RKO (cell line): ENCODE data around the gene ZC3H7B.
"Not testable (repeated sequence)": the region's sequence is repeated elsewhere in the genome, so short reads cannot be mapped to it uniquely, and the experiment has no call there.

Source experiments
- DNase-seq: peaks from one replicate; pipeline ENCODE4 v3.0.0-alpha.2; 2016; ENCODE audit warnings: low spot score

Gene ZC3H7B

DNA sequence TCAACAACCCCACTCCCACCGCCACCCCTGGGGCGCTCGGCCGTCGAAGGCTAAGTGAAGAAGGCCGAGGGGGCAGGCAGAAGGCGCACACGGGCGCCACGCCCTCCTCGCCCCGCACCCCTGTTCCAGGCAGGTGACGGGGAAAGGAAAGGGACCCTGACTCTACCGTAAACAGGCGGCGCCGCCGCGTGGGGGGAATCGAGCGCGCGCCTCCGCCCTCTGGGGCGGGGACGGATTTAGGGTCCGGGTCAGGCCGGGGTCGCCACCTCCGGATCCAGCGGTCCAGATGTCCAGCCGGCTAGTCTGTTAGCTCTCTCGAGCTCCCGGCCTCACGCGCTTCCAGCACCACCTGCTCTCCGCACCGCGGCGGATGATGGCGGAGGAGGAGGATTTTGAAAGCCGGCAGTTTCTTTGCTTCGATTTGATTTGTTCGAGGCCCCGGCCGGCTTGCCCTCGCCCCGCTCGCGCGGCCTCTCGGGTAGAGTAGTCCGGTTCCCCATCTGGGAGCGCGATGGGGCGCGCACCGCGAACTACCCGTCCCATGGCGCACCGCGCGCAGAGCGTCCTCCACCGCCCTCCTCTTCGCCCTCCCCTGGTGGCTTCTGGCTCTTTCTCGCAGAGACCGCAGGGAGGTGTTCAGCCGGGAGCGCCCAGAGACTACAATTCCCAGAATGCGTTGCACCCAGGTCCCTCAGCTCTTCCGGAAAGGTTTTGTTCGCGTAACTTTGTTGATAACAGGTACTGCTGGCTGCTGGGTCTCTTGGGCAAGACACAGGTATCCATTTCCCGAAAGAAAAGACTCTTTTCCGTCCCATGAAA is 15.3 kb upstream of the ZC3H7B start, which contains the start of gene RANGAP1:
TSS of gene RANGAP1 (minus strand) at position 368 of the 819 bp plus-strand sequence. CDS start 5,143 bp downstream, outside the sequence.
- DNase-seq, result peak; percentile 98

DNA sequence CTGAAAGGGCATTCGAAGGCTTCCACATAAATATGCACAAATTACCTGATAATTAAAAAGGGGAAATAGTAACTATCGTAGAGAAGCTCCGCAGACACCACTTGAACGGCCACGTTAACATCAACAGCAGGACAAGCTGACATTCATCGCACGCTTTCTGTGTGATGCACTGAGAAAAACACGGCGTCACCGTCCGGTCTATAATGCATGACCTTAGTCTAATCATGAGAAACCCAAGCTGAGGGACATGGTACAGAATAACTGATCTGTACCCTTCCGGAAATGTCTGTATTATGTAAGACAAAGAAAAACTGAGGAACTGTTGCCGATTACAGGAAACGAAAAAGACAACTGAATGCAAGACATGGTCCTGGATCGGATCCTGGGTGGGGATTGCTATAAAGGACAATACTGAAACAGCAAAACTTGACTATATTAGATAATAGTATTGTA is 14.7 kb upstream of the ZC3H7B start:
- peak; percentile 84 for DNase-seq

DNA sequence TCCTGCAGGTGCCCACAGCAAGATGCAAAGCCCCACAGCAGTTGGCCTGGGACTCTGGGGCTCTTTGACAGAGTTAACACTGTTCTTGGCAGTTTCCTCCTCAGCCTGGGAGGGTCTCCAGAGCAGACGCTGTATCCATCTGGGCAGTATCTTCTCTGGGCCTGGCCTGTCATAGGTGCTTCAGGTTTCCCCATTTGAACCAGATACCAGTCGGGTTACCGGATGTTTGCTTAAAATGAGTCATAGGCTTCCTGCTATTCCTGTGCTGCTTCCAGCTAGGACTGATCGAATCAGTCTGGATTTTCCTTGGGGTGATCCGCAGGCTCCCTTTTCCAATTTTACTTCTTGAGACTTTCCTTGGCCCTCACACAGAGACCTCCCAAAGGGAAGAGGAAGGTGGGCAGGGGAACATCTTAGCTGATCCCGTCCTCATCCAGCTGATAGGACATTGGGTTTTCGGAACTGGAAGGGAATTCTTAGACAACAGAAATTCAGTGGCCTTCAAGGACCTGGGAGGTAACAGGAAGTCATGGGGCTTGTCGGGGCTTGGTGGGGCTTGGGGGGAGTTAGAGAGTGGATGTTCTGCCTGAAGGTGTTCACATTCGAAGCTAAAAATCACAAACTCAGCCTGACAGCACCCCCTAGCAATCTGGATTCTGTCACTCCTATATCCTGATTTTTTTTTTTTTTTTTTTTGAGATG is 12.9 kb upstream of the ZC3H7B start:
- DNase-seq, result peak; percentile 92

DNA sequence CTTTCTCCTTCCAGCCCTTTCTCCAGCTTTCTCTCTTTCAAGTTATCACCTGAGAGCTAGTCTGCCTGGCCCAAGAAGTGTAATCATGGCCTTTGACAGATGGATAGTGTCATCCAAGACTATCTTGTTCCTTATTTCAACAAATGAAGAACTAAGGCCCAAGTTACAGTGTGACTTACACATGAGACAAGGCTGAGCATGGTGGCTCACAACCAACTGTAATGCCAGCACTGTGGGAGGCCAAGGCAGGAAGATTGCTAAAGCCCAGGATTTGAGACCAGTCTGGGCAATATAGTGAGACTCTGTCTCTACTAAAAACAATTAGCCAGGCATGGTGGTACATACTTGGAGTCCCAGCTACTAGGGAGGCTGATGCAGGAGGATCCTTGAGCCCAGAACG is 11.7 kb upstream of the ZC3H7B start:
- DNase-seq, result no peak

DNA sequence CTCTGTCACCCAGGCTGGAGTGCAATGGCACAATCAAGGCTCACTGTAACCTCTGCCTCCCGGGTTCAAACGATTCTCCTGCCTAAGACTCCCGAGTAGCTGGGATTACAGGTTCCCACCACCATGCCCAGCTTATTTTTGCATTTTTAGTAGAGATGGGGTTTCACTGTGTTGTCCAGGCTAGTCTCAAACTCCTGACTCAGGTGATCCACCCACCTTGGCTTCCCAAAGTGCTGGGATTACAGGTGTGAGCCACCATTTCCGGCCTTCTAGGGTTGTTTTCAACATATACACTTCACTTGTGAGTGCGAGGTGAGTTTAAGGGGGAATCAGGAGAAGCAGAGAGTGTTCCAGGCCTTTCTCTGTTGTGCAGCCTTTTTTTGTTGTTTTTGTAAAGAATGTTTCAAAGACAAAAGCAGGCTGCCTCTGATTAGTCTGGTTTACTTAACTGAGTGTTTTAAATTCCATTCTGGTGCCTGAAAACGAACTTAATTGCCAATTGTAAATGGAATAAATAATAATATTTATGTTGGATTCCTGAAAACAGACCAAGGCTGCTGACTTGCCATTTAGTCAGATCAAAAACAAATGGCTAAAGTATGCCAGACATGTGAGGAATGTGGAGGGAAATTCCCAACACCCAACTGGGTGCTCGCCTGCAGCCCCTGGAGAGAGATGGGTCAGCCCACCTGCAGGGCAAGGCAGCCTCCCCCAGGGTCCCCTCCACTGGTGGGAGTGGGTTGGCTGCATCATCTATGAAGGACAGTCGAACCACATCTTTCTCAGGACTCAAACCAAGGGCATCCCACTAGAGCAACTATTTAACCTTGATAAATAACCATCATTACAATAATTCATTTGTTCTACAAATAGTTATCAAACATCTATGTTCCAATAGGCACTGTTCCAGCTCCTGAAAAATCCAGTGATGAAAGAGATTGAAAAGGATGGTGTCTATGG is 10.8 kb upstream of the ZC3H7B start:
- peak; percentile 68 for DNase-seq

DNA sequence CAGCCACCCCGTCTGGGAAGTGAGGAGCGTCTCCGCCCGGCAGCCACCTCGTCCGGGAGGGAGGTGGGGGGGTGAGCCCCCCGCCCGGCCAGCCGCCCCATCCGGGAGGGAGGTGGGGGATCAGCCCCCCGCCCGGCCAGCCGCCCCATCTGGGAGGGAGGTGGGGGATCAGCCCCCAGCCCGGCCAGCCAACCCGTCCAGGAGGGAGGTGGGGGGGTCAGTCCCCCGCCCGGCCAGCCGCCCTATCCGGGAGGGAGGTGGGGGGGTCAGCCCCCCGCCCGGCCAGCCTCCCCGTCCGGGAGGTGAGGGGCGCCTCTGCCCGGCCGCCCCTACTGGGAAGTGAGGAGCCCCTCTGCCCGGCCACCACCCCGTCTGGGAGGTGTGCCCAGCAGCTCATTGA is 6.5 kb upstream of the ZC3H7B start:
- not testable (repeated sequence) for DNase-seq

DNA sequence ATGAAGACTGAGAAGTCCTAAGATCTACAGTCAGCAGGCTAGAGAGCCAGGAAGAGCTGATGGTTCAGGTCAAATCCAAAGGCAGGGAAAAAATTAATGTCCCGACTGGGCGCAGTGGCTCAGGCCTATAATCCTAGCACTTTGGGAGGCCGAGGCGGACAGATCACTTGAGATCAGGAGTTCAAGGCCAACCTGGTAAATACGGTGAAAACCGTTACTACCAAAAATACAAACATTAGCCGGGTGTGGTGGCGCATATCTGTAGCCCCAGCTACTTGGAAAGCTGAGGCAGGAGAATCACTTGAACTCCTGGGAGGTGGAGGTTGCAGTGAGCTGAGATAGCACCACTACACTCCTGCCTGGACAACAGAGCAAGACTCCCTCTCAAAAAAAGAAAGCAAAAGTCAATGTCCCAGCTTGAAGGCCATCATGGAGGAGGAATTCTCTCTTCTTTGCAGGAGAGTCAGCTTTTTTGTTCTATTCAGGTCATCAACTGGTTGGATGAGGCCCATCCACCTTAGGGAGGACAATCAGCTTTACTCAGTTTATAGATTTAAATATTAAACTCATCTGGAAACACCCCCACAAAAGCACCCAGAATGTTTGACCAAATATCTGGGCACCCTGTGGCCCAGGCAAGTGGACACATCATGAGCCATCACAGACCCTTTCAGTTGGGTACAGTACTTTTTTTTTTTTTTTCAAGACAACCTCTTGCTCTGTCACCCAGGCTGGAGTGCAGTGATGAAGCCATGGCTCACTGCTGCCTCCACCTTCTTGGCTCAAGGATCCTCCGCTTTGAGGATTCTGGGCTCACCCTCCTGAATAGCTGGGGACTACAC is 4.3 kb upstream of the ZC3H7B start:
- DNase-seq, result no peak

DNA sequence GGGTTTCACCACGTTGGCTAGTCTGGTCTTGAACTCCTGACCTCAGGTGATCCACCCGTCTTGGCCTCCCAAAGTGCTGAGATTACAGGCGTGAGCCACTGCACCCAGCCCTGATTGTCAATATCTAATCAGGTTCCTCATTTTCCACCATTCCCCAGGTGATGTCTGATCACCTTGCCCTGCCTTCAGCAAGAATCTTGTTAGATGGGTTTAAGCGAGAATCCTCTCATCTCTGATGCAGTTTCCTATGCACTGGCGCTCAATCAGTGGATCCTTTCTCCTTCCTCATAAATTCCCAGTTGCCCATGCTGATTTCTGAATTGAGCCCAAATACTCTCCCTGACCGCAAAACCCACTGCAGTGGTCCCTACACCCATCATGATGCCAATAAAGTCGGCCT is 664 bp upstream of the ZC3H7B start:
- DNase-seq, result no peak

DNA sequence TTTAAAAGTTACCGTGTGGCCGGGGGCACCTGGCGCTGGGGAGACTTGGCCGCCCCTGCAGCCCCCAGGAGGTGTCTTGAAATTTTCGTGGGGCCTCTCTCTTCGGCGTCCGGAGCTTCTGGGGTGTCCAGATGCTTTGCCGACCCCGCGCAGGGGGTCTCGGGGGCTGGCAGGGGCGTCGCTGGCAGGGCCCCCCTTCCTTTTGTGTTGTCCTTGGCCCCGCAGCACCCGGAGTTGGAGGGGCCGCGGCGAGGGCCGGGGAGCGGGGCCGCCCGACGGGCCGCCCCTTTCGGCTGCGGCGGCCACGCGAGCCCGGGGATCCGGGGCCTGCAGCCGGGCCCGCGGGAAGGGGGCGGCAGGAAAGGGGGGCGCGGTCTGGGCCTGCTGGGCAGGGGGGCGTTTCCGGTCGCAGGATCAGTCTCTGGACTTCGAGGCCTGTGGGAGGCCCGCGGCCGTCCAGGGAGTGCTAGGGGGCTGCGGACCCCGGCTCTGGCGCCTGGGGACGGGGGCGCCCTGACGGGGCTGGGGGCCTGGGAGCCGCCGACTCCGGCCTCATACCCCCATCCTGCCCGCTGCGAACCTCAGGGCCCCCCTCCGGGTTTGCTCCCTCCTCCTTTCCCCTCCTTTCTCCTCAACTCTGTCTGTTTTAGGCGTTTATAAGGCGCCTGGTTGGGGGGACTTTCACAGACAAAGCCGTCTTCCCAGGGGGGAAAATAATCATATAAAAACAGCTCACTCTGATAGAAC is 869 bp downstream of the ZC3H7B start:
- DNase-seq, result no peak

DNA sequence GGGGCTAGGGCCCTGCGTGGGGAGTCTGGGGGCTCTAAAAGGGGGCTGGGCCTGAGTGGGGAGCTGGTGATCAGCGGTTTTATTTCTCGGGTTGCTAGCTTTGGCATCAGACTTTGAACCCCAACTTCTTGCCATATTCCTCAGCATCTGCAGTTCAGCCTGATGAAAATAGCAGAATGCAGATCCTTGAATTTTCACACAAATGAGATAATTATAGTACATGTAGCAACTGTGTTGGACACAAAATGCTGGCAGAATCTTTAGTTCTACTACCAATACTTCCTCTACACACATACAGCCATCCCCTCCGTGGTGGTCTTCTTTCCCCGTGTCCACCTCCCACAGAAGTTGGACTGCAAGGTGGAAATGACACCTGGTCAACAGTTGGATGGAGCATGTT is 1.5 kb downstream of the ZC3H7B start:
- no peak for DNase-seq

DNA sequence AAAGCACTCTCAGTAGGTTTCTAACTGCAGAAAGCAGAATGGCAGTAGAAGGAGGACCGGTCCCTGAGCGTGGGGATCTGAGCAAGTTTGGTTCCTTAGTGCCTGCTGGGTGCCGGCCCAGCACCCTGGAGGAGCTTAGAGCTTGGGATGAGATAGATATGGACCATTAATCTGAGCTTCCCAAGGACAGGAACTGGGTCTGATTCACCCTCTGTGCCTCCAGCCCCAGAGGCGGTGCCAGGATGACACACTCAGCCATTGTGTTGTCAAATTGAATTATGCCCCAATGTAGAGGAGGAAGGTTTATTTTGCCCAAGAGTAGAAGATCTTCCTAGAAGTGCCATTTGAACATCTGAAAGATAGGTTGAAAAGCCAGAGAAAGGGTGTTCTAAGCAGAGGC is 4.3 kb downstream of the ZC3H7B start:
- peak; percentile 77 for DNase-seq

DNA sequence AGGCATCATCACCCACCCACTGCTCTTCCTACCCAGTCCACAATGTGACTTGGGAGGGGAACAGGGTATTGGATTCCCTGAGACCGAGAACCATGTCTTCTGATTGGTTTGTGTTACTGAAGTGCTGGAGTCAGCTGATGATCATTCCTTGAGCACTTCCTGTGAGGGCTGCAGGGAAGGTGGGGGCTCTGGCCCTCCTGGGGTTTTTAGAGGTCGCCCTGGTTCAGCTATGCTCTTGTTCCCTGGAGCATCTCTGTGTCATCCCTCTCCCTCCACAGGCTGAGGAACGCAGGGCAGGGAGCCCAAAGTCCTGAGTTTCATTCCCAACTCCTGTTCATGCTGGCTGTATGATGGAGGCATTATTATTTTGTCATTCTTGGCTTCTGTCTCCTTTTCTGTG is 6.7 kb downstream of the ZC3H7B start:
- no peak for DNase-seq

DNA sequence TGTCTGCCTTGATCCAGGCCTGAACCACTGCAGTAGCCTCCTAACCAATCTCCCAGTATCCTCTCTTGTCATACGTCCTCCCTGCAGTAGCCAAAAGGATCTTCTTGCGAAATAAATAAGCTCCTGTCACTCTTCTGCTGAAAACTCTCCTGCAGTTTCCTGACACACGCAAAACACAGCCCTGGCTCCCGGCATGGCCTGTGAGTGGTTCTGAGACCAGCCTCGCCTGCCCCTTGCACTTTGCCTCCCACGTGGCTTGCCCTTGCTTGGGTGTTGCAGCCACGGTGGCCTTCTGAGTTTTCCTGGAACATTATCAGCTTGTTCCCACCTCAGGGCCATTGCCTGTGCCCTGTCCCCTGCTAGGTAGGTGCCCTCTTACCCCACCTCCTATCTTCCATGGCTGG is 7.2 kb downstream of the ZC3H7B start:
- no peak for DNase-seq

DNA sequence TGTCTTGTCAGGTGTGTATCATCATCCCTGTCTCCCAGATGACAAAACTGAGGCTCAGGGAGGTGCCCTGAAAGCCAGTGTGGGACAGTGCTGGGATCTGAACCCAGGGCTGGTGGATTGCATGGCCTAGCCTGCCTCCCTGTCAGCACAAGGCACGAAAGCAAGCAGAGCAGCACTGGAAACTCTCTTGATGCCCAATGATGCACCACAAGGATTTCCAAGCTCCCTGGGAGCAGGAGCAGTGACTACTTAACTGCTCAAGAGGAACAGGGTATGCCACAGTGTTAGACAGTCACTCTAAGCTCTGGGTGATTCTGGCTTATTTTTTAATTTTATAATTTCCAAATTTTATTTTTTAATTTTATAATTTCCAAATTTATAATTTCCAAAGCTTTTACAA is 9.0 kb downstream of the ZC3H7B start:
- DNase-seq, result no peak

DNA sequence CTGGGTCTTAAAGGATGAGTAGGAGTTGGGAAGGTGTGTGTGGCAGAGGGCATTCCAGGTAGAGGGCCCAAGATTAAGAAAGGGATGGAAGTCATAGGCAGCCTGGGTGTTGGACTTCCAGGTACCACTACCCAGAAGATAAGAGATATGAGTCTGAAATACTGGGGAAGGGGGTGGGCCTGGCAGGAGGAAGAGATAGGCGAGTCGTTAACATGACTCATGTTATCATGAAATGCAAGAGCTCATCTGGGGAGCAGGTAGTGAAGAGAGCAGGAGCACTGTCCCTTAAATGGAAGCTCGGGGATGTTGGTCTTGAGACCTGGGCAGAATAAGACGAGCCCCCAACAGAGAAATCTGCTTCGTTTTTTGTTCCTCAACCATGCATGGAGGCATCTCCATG is 10.2 kb downstream of the ZC3H7B start:
- no peak for DNase-seq

DNA sequence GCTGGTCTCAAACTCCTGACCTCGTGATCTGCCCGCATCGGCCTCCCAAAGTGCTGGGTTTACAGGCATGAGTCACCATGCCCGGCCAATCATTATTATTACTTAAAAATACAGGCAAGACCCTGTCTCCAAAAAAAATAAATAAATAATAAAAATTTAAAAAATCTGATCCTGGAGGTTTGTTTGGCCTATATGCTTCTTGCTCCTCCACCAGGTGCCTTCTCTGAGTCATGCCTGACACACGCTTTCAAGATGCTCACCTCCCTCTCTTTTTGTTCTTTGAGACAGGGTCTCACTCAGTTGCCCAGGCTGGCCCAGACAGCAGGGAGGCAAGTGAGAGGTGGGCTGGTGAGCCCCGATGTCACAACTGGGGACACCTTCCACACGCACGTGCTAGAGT is 13.5 kb downstream of the ZC3H7B start:
- no peak for DNase-seq

DNA sequence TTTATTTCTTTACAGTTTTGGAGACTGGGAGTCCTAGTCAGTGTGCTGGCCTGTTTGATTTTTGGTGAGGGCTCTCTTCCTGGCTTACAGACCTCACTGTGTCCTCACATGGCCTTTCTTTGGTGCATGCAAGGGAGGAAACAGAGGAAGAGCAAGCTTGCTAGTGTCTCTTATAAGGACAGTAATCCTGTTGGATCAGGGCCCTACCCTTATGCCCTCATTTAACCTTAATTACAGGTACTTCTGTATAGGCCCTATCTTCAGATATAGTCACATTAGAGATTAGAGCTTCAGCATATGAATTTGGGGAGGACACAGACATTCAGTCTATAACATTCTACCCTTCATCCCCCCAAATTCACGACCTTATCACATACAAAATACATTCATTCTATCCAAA is 14.3 kb downstream of the ZC3H7B start:
- no peak for DNase-seq

DNA sequence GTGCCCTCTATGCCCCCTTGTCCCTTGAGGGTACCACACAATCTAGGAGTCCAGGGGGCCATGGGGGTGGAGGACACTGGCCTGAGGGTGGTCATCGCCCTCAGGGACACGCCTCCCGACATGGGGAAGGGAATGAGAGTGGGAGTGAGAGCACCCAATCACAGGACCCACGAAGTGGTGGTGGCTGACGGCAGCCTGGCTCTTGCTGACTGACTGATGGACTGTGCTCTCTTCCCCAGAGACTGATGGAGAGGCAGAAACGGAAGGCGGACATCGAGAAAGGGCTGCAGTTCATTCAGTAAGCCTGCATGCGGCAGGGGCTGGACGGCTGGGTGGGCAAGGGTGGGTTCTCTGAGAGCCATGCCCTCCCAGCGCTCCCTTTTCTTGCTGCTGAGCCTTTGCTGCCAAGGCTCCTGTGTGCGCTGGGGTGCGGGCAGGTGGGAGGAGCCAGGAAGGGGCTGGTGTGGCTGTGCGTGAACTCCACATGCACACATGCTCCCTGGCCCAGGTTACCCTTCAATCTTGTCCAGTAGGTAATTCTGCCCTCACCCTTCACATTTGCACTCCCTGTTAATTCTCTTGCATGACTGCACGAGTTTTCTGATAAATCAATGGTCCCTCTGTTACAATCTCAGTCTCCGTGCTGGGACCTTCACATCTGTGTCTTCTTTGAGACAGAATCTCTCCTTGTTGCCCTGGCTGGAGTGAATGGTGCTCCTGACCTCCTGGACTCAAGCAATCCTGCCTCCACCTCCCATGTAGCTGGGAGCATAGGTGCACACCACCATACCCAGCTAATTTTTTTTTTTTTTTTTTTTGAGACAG is 19.3 kb downstream of the ZC3H7B start:
- no peak for DNase-seq

DNA sequence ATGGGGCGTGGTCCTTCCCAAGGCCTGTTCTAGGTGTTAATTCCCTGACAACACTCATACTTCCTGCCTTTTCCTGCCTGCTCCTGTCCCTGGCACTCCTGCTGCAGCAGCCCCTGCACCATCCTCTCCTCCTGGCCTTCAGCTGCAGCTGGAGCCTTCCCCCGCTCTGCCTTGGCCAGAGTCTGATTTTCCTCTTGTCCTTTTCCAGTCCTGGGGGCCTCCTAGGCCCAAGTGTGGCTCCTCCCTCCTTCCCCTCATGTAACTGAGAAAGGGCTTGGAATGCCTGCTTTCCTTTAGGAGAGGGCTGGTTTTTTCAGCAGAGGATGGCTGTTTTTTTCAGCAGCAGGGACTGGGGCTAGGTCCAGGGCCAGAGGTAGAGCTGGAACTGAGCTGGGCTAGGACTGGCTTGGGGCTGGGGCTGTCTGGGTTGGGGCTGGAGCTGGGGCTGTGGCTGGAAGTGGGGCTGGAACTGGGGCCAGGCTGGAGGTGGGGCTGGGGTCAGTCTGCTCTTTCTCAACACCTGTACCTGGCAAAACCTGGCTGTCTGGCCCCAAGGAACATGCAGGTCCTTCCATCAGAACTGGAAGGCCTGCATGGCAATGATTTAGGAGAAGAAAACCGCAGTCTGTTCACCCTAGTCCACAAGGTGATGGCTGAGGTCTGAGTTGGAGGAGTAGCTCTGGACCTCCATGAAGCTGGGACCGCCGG is 23.6 kb downstream of the ZC3H7B start:
- no peak for DNase-seq
